HepG2 (cell line): ENCODE data around the gene COX14. TPM values are rescaled to one million over a fixed set of nuclear protein-coding genes. Genes with fewer than 3 reads are reported as not detected.

Experiments
- ATAC-seq: fragments of 200-7000 bp; cut with Tn5 transposase; 3 replicates; pipeline ENCODE4 v1.9.1; 2020; ENCODE audit warnings: mild to moderate bottlenecking, moderate library complexity
- BruUV-seq: library from RNA; stranded (reverse); fragments of 400-500 nt; replicated peaks from 2 replicates; lab custom pipeline; 2021; lab: Mats Ljungman, UMichigan
- CTCF ChIA-PET: fragments of 300-600 bp; formaldehyde crosslinking; extraction: SDS; loops from one replicate; lab custom pipeline; 2021; ENCODE audit warnings: low total read pairs, inconsistent platforms, low intra/inter-chr PET ratio; lab: Yijun Ruan, JAX
- POLR2A ChIA-PET: fragments of 350-600 bp; sonication (Branson Sonifier 250); formaldehyde crosslinking; loops from one replicate; lab custom pipeline; 2020; ENCODE audit warnings: antibody characterized with exemption, inconsistent platforms; lab: Yijun Ruan, JAX
- DNase-seq: peaks from one replicate; pipeline ENCODE4 v3.0.0-alpha.2; 2015; ENCODE audit warnings: low spot score
- FAIRE-seq: peaks from 3 replicates; lab custom pipeline; 2011; peaks lifted over from hg19 to GRCh38; lab: Jason Lieb, UNC
- H2AFZ ChIP-seq: one replicate; pipeline ENCODE4 v1.6.1; 2011; ENCODE audit warnings: low read length, inconsistent platforms
- H3K27ac ChIP-seq: fragments of 300-600 bp; 3 replicates; pipeline ENCODE4 v1.8.0; 2011; ENCODE audit warnings: mixed run types, mild to moderate bottlenecking, mixed read lengths, low read length, inconsistent platforms; ENCODE audit not compliant: insufficient read depth; ENCODE audit errors: extremely low read length
- H3K27me3 ChIP-seq, 2 experiments: fragments of 200-600 bp in 1 of 2; 2 replicates in 1 of 2; 3 replicates in 1 of 2; pipeline versions ENCODE4 v1.6.0 to v1.8.0; 2011; ENCODE audit warnings: low read length in 2 of 2, mild to moderate bottlenecking in 2 of 2, moderate library complexity in 2 of 2, inconsistent platforms in 1 of 2; ENCODE audit not compliant: insufficient read depth in 2 of 2, control insufficient read depth in 1 of 2
- H3K36me3 ChIP-seq, 2 experiments: fragments of 200-600 bp in 1 of 2; replicated peaks in 1 of 2; 2 replicates in 1 of 2; 3 replicates in 1 of 2; pipeline versions ENCODE4 v1.5.1 to v1.8.0; 2011; ENCODE audit warnings: low read length in 2 of 2, inconsistent platforms in 1 of 2; ENCODE audit not compliant: insufficient read depth in 2 of 2, control insufficient read depth in 1 of 2
- H3K4me1 ChIP-seq: 2 replicates; pipeline ENCODE4 v1.5.1; 2012; ENCODE audit warnings: low read length, inconsistent platforms; ENCODE audit not compliant: insufficient read depth
- H3K4me2 ChIP-seq: 2 replicates; pipeline ENCODE4 v1.6.0; 2011; ENCODE audit warnings: low read depth, low read length, inconsistent platforms
- H3K4me3 ChIP-seq, 3 experiments: fragments of 200-600 bp in 1 of 3; sonication (generic), shearing (Covaris generic) in 1 of 3; replicated peaks in 1 of 3; 2 replicates each; pipeline ENCODE4 v1.5.1; 2011 to 2016; ENCODE audit warnings: low read length in 3 of 3, inconsistent platforms in 2 of 3, low read depth in 2 of 3, mild to moderate bottlenecking in 2 of 3, control low read depth in 1 of 3, mixed read lengths in 1 of 3; ENCODE audit not compliant: insufficient read depth in 1 of 3
- H3K79me2 ChIP-seq: one replicate; pipeline ENCODE4 v1.6.1; 2011; ENCODE audit warnings: low read length, inconsistent platforms; ENCODE audit not compliant: insufficient read depth
- H3K9ac ChIP-seq: 2 replicates; pipeline ENCODE4 v1.6.0; 2011; ENCODE audit warnings: mild to moderate bottlenecking, low read depth, low read length, inconsistent platforms; ENCODE audit not compliant: insufficient read depth
- H3K9me3 ChIP-seq: 2 replicates; pipeline ENCODE4 v1.5.1; 2012; ENCODE audit warnings: mild to moderate bottlenecking, low read length
- H4K20me1 ChIP-seq: 2 replicates; pipeline ENCODE4 v1.6.0; 2011; ENCODE audit warnings: inconsistent platforms, mild to moderate bottlenecking, low read length, moderate library complexity; ENCODE audit not compliant: insufficient read depth
- ARNT2 ChIP-seq: sonication (generic); formaldehyde crosslinking; IDR thresholded peaks from 2 replicates; pipeline ENCODE4 v1.8.0; 2022; ENCODE audit warnings: mild to moderate bottlenecking, low read depth, missing genetic modification reagents, moderate library complexity
- LCORL ChIP-seq, 2 experiments: fragments of 450-650 bp in 1 of 2; sonication (generic) in 1 of 2; formaldehyde crosslinking in 1 of 2; IDR thresholded peaks; 2 replicates each; pipeline versions ENCODE4 v1.5.0 to v1.6.1; 2017 to 2020; ENCODE audit warnings: antibody characterized with exemption in 1 of 2, missing genetic modification reagents in 1 of 2
- NONO ChIP-seq, 2 experiments: fragments of 450-650 bp in 1 of 2; sonication (generic) in 1 of 2; formaldehyde crosslinking in 1 of 2; IDR thresholded peaks in 1 of 2; conservative IDR thresholded peaks in 1 of 2; 2 replicates each; pipeline versions ENCODE4 v1.6.1 to v1.8.0; 2017 to 2022; ENCODE audit warnings: mild to moderate bottlenecking in 1 of 2, missing genetic modification reagents in 1 of 2, moderate library complexity in 1 of 2
- SRSF9 ChIP-seq: fragments of 200-400 bp; formaldehyde crosslinking; IDR thresholded peaks from 2 replicates; pipeline ENCODE4 v1.6.1; 2018; ENCODE audit warnings: borderline replicate concordance, mild to moderate bottlenecking, low read depth, low read length; ENCODE audit not compliant: insufficient read depth, poor library complexity, severe bottlenecking
- ZBTB20 ChIP-seq: sonication (generic); formaldehyde crosslinking; IDR thresholded peaks from 2 replicates; pipeline ENCODE4 v1.8.1; 2023; ENCODE audit warnings: missing genetic modification reagents, low read depth, mild to moderate bottlenecking, borderline replicate concordance
- ZMAT3 ChIP-seq: sonication (generic); formaldehyde crosslinking; conservative IDR thresholded peaks from 2 replicates; pipeline ENCODE4 v1.7.0; 2021; ENCODE audit warnings: missing genetic modification reagents
- ZNF292 ChIP-seq: sonication (generic); formaldehyde crosslinking; IDR thresholded peaks from 2 replicates; pipeline ENCODE4 v1.8.1; 2022; ENCODE audit warnings: mild to moderate bottlenecking, low read depth, missing genetic modification reagents, borderline replicate concordance
- ZNF329 ChIP-seq: sonication (generic); formaldehyde crosslinking; IDR thresholded peaks from 2 replicates; pipeline ENCODE4 v1.9.0; 2021; ENCODE audit warnings: low read depth, mild to moderate bottlenecking, missing genetic modification reagents
- ZNF484 ChIP-seq: sonication (generic); formaldehyde crosslinking; IDR thresholded peaks from 2 replicates; pipeline ENCODE4 v1.5.1; 2020; ENCODE audit warnings: mild to moderate bottlenecking, low read depth, missing genetic modification reagents, borderline replicate concordance
- ZNF512B ChIP-seq: sonication (generic); formaldehyde crosslinking; IDR thresholded peaks from 2 replicates; pipeline ENCODE4 v1.5.1; 2020; ENCODE audit warnings: missing genetic modification reagents, mild to moderate bottlenecking, borderline replicate concordance
- ZNF878 ChIP-seq: sonication (generic); formaldehyde crosslinking; IDR thresholded peaks from 2 replicates; pipeline ENCODE4 v1.8.1; 2023; ENCODE audit warnings: mild to moderate bottlenecking, missing genetic modification reagents, moderate library complexity
- WGBS: methylation state at CpG from one replicate; pipeline ENCODE4 v1.1.6; 2017; ENCODE audit warnings: low lambda C conversion rate; 5-methylcytosine and 5-hydroxymethylcytosine counted together
- in situ Hi-C: cut with HindIII; loops from 2 replicates; pipeline ENCODE4 v1.10.0; 2017; ENCODE audit warnings: low pct_unique_long_range_greater_than_20kb; ENCODE audit not compliant: extremely low pct_ligation_motif_present
- intact Hi-C: fragments of 100-400 bp; cut with micrococcal nuclease; formaldehyde crosslinking; loops from one replicate; pipeline ENCODE4 v1.10.0; 2022; ENCODE audit not compliant: unreplicated experiment
- polyA plus RNA-seq, 8 experiments: library from polyadenylated mRNA; depleted of rRNA in 3 of 8; stranded (reverse) in 7 of 8; unstranded in 1 of 8; fragments of >200 nt; fragmentation: Illumina TruSeq in 4 of 8; extraction: Trizol in 4 of 8; gene quantifications; 2 replicates each; pipeline versions ENCODE4 v1.2.1 to v1.2.3, GENCODE V29; 2011 to 2016; ENCODE audit warnings: low read depth in 4 of 8, missing spikeins in 1 of 8, mixed read lengths in 1 of 8; ENCODE audit not compliant: insufficient read depth in 1 of 8
- total RNA-seq, 5 experiments: library from RNA; depleted of rRNA; stranded (reverse); fragments of >200 nt; fragmentation: Illumina TruSeq; extraction: Trizol; gene quantifications; 2 replicates each; pipeline ENCODE4 v1.2.3, GENCODE V29; 2016; ENCODE audit warnings: low read depth in 1 of 5
- TF ChIP-seq, protein P1 (sequence below): sonication (generic); formaldehyde crosslinking; IDR thresholded peaks from 2 replicates; pipeline ENCODE4 v1.5.0; 2020; ENCODE audit warnings: mild to moderate bottlenecking, missing genetic modification reagents

Gene COX14
- total and polyA plus RNA-seq, 2 of the 13 experiments (the other 11 are each of a cell fraction or from before 2014, with no cell fraction given), result 53.0 to 71.6 TPM

GRCh38 chr12:50111395-50111692 is 692 bp upstream of the COX14 start:
- intact Hi-C loops, result loop anchor here (2.0 kb wide), 1 partner anchor 27 kb away; the partner anchor contains the start of gene SMARCD1

DNA sequence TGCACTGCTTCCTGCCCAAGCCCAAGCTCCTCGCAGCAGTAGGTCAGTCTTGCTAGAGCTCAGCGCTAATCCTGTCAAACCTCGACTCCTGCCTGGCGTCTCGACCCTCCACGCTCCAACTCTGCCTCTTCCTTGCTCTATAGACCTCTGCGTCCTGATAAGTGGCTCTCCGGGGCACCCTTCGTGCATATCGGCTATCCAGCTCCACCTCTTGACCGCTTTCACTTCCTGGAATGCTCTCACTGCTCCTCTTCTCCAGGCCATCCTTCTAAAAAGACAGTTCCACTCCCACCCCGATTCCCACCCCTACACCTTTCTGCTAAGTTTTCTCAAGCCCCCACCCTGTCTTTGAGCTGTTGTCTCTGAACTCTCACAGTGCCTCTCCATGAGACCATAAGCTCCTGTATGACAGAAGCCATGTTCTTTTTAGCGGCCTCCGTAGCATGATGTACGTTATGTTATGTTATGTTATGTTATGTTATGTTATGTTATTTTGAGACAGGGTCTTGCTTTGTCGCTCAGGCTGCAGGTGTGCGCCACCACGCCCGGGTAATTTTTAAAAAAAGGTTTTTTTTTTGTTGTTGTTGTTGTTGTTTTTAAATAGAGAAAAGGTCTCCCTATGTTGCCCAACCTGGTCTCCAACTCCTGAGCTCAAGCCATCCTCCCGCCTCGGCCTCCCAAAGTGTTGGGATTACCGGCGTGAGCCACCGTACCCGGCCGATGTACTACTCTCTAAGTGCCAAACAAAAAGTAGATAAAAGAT is 601 bp downstream of the COX14 start:
- H4K20me1 ChIP-seq, result no peaks in the 10 kb centered on the region
- no TSS peak for BruUV-seq
- no peaks in the 10 kb centered on the region for H3K9me3 ChIP-seq
- ATAC-seq (peak; percentile 10), FAIRE-seq (no peak), DNase-seq (peak; percentile 49)
- POLR2A ChIA-PET, result interaction anchor here (0.6 to 7.6 kb wide), 23 partner anchors 8 to 1202 kb away, joined by 3 to 265 read pairs (median 5); partner anchors contain the start of genes CERS5, FAM186A, GPD1 and LIMA1
- peak overlapping the region; percentile 90 to 94 (median 92) for H3K4me3 ChIP-seq
- H3K36me3 ChIP-seq, result peaks cover 1 to 6% of the 10 kb centered on the region in 2 experiments; a peak in 2 of 5 replicates
- peak overlapping the region; percentile 99 for H3K4me2 ChIP-seq
- in situ Hi-C loops, result no loop called here
- H3K4me1 ChIP-seq, result peaks cover 50% of the 10 kb centered on the region
- peaks cover 20% of the 10 kb centered on the region for H3K79me2 ChIP-seq
- H3K27ac ChIP-seq, result peak overlapping the region; percentile 90
- H3K9ac ChIP-seq, result peak overlapping the region; percentile 90
- no peak overlapping the region for H2AFZ ChIP-seq
- 2% methylated on average over 26 of the region's 26 CpGs for WGBS
- no peaks in the 10 kb centered on the region; a peak in 1 of 5 replicates for H3K27me3 ChIP-seq
- CTCF ChIA-PET, result interaction anchor here (1.0 to 1.5 kb wide), 3 partner anchors 24 to 63 kb away, joined by 4 to 7 read pairs (median 4); no protein-coding TSS in a partner anchor
- intact Hi-C loops, result loop anchor here (2.0 kb wide), 1 partner anchor 54 kb away; the partner anchor contains the start of gene CERS5
- TF ChIP-seq ZMAT3 (CRISPR knock-in tag) (no peak), ZNF512B (no peak), ZNF292 (no peak; the same call in 1 of the 2 replicates), ZNF484 (CRISPR knock-in tag) (no peak), ZNF878 (CRISPR knock-in tag) (no peak), SRSF9 (no peak)
- TF ChIP-seq, protein P1, sequence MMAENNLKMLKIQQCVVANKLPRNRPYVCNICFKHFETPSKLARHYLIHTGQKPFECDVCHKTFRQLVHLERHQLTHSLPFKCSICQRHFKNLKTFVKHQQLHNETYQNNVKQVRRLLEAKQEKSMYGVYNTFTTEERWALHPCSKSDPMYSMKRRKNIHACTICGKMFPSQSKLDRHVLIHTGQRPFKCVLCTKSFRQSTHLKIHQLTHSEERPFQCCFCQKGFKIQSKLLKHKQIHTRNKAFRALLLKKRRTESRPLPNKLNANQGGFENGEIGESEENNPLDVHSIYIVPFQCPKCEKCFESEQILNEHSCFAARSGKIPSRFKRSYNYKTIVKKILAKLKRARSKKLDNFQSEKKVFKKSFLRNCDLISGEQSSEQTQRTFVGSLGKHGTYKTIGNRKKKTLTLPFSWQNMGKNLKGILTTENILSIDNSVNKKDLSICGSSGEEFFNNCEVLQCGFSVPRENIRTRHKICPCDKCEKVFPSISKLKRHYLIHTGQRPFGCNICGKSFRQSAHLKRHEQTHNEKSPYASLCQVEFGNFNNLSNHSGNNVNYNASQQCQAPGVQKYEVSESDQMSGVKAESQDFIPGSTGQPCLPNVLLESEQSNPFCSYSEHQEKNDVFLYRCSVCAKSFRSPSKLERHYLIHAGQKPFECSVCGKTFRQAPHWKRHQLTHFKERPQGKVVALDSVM (CRISPR knock-in tag), result peak; percentile 95

More at GRCh38 chr12:50111395-50111692, 692 bp upstream of the COX14 start:
- H3K9ac ChIP-seq, result peak overlapping the region; percentile 69
- peak overlapping the region; percentile 9 for H2AFZ ChIP-seq
- in situ Hi-C loops, result no loop called here
- peaks cover 1 to 3% of the 10 kb centered on the region in 2 experiments; a peak in 2 of 5 replicates for H3K36me3 ChIP-seq
- TF ChIP-seq ARNT2 (CRISPR knock-in tag), result 0 out of 2 replicates have a peak, but pooled peaks have one; percentile 0
- TF ChIP-seq ZBTB20, result 0 out of 2 replicates have a peak, but pooled peaks have one; percentile 5
- no peak for TF ChIP-seq ZNF329
- TF ChIP-seq LCORL (IDR thresholded peaks at IDR 0.05), result no peak
- 0 out of 2 replicates have a peak, but pooled peaks have one; percentile 3 for TF ChIP-seq LCORL (CRISPR knock-in tag; IDR thresholded peaks at IDR 0.05)
- no peak for TF ChIP-seq NONO (IDR thresholded peaks at IDR 0.05)
- 0 out of 2 replicates have a peak, but pooled peaks have one; percentile 16 for TF ChIP-seq NONO (CRISPR knock-in tag; conservative IDR thresholded peaks at IDR 0.05)
- TF ChIP-seq, all 625 proteins: peak for 4
- DNase-seq (no peak), ATAC-seq (peak; percentile 2), FAIRE-seq (no peak)
- peaks cover 56% of the 10 kb centered on the region for H3K4me1 ChIP-seq
- CTCF ChIA-PET, result interaction anchor here (1.3 to 1.5 kb wide), 2 partner anchors 22 to 37 kb away, joined by 4 to 7 read pairs; no protein-coding TSS in a partner anchor
- H3K4me2 ChIP-seq, result peak overlapping the region; percentile 95
- peak overlapping the region in 2 of 3 experiments; percentile 50 to 72; a peak in 4 of 6 replicates for H3K4me3 ChIP-seq
- H3K9me3 ChIP-seq, result no peaks in the 10 kb centered on the region
- no peaks in the 10 kb centered on the region; a peak in 1 of 5 replicates for H3K27me3 ChIP-seq
- BruUV-seq, result no TSS peak
- peak overlapping the region; percentile 95 for H3K27ac ChIP-seq
- H3K79me2 ChIP-seq, result peaks cover 16% of the 10 kb centered on the region
- H4K20me1 ChIP-seq, result no peaks in the 10 kb centered on the region
- 26% methylated on average over 14 of the region's 19 CpGs for WGBS
- POLR2A ChIA-PET, result interaction anchor here (0.7 to 7.6 kb wide), 24 partner anchors 9 to 1201 kb away, joined by 3 to 265 read pairs (median 5); partner anchors contain the start of genes CERS5, FAM186A, GPD1 and LIMA1
